ENCODE results near the gene SLC9A4.

The SLC9A4 gene

GRCh38 chr2:102473020-102473419 is at the start of gene SLC9A4:
SLC9A4 (plus strand) TSS chr2:102473226; CDS start chr2:102473760, 534 bp downstream.
- no peak within 1 kb of the TSS for H3K4me3 ChIP-seq (ENCODE audit: low read depth, low read length)
- DNase-seq (ENCODE audit: low read depth), result peak; percentile 27
- TF ChIP-seq CTCF (IDR thresholded peaks at IDR 0.05; ENCODE audit: control insufficient read depth, extremely low read depth, insufficient read depth), result peak; percentile 76

GRCh38 chr2:102423368-102423767 is 49.7 kb upstream of the SLC9A4 start:
- no peak for DNase-seq (ENCODE audit: low read depth)
- no peak overlapping the region for H3K4me3 ChIP-seq (ENCODE audit: low read depth, low read length)
- no peak for TF ChIP-seq CTCF (IDR thresholded peaks at IDR 0.05; ENCODE audit: control insufficient read depth, extremely low read depth, insufficient read depth)

GRCh38 chr2:102424754-102425153 is 48.3 kb upstream of the SLC9A4 start:
- H3K4me3 ChIP-seq (ENCODE audit: low read depth, low read length), result no peak overlapping the region

GRCh38 chr2:102425441-102426132 is 47.4 kb upstream of the SLC9A4 start:
- DNase-seq (ENCODE audit: low read depth), result no peak
- H3K4me3 ChIP-seq (ENCODE audit: low read depth, low read length), result no peak overlapping the region
- no peak for TF ChIP-seq CTCF (IDR thresholded peaks at IDR 0.05; ENCODE audit: control insufficient read depth, extremely low read depth, insufficient read depth)

More at GRCh38 chr2:102424754-102425153, 48.3 kb upstream of the SLC9A4 start:
- no peak for DNase-seq (ENCODE audit: low read depth)
- no peak for TF ChIP-seq CTCF (IDR thresholded peaks at IDR 0.05; ENCODE audit: control insufficient read depth, extremely low read depth, insufficient read depth)

- TF ChIP-seq CTCF (IDR thresholded peaks at IDR 0.05; ENCODE audit: control insufficient read depth, extremely low read depth, insufficient read depth), result no peak
- no peak overlapping the region for H3K4me3 ChIP-seq (ENCODE audit: low read depth, low read length)
- DNase-seq (ENCODE audit: low read depth), result no peak
Observed at GRCh38 chr2:102427249-102427648, 45.8 kb upstream of the SLC9A4 start.

GRCh38 chr2:102428573-102428972 is 44.5 kb upstream of the SLC9A4 start:
- no peak for TF ChIP-seq CTCF (IDR thresholded peaks at IDR 0.05; ENCODE audit: control insufficient read depth, extremely low read depth, insufficient read depth)
- no peak for DNase-seq (ENCODE audit: low read depth)
- no peak overlapping the region for H3K4me3 ChIP-seq (ENCODE audit: low read depth, low read length)

- no peak overlapping the region for H3K4me3 ChIP-seq (ENCODE audit: low read depth, low read length)
- no peak for TF ChIP-seq CTCF (IDR thresholded peaks at IDR 0.05; ENCODE audit: control insufficient read depth, extremely low read depth, insufficient read depth)
- no peak for DNase-seq (ENCODE audit: low read depth)
Observed at GRCh38 chr2:102432386-102432785, 40.6 kb upstream of the SLC9A4 start.

All from LNCaP clone FGC (cell line).